Fibroblast of pulmonary artery (primary cell): Measurements from ENCODE around the gene GPR108.

Experiments
- DNase-seq: peaks from one replicate; pipeline ENCODE4 v3.0.0-alpha.2; 2010; ENCODE audit warnings: low read depth
- H3K4me3 ChIP-seq: replicated peaks from 2 replicates; pipeline ENCODE4 v1.5.1; 2011; ENCODE audit warnings: low read depth, mild to moderate bottlenecking, control low read depth, low read length, moderate library complexity
- TF ChIP-seq, protein P1 (sequence below): IDR thresholded peaks from 2 replicates; pipeline ENCODE4 v1.5.1; 2011; ENCODE audit warnings: mild to moderate bottlenecking, control low read depth, low read length, inconsistent platforms; ENCODE audit errors: missing control alignments

Gene GPR108

GRCh38 chr19:6718741-6719539, 18.4 kb downstream of the GPR108 start:
- DNase-seq: peak; percentile 75
- H3K4me3 ChIP-seq: peak overlapping the region; percentile 94
- TF ChIP-seq, protein P1, sequence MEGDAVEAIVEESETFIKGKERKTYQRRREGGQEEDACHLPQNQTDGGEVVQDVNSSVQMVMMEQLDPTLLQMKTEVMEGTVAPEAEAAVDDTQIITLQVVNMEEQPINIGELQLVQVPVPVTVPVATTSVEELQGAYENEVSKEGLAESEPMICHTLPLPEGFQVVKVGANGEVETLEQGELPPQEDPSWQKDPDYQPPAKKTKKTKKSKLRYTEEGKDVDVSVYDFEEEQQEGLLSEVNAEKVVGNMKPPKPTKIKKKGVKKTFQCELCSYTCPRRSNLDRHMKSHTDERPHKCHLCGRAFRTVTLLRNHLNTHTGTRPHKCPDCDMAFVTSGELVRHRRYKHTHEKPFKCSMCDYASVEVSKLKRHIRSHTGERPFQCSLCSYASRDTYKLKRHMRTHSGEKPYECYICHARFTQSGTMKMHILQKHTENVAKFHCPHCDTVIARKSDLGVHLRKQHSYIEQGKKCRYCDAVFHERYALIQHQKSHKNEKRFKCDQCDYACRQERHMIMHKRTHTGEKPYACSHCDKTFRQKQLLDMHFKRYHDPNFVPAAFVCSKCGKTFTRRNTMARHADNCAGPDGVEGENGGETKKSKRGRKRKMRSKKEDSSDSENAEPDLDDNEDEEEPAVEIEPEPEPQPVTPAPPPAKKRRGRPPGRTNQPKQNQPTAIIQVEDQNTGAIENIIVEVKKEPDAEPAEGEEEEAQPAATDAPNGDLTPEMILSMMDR: no peak

GRCh38 chr19:6718111-6718740, 19.2 kb downstream of the GPR108 start:
- DNase-seq: no peak
- TF ChIP-seq, protein P1: no peak
- H3K4me3 ChIP-seq: peak overlapping the region; percentile 94

- DNase-seq: peak; percentile 25
- no peak overlapping the region for H3K4me3 ChIP-seq
- TF ChIP-seq, protein P1: no peak
Measured at GRCh38 chr19:6717441-6717971, 19.9 kb downstream of the GPR108 start.

GRCh38 chr19:6717036-6717435, 20.3 kb downstream of the GPR108 start:
- H3K4me3 ChIP-seq: no peak overlapping the region
- DNase-seq: no peak
- TF ChIP-seq, protein P1: no peak

GRCh38 chr19:6716610-6716970, 20.8 kb downstream of the GPR108 start:
- no peak for DNase-seq
- TF ChIP-seq, protein P1: no peak
- no peak overlapping the region for H3K4me3 ChIP-seq

DNA sequence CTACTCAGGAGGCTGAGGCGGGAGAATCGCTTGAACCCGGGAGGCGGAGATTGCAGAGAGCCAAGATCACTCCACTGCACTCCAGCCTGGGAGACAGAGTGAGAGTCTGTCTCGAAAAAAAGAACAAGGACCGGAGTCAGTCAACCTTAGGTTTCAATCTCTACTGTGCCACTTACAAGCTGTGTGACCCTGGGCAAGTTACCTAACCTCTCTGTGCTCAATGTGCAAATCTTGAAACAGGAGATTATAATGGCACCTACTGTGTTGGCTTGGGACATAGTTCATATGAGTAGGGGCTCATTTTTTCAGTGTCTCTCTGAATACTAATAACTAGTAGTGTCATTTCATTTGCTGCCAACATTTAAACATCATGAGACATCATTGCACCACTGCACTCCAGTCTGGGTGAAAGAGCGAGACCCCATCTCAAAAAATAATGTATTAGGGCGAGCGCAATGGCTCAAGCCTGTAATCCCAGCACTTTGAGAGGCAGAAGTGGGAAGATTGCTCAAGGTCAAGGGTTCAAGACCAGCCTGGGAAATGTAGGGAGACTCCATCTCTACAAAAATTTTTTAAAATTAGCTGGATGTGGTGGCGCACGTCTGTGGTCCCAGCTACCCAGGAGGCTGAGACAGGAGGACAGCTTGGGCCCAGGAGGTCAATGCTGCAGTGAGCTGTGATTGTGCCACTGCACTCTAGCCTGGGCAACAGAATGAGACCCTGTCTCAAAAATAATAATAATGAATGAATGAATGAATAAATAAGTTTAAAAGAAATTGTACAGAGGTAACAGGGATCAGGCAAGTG, 22.4 kb downstream of the GPR108 start:
- TF ChIP-seq, protein P1: no peak
- no peak for DNase-seq
- H3K4me3 ChIP-seq: no peak overlapping the region
